ENCODE results near the gene BCAS3.
"Not testable (repeated sequence)": the region's sequence is repeated elsewhere in the genome, so short reads cannot be mapped to it uniquely, and the experiment has no call there.

Gene BCAS3

DNA sequence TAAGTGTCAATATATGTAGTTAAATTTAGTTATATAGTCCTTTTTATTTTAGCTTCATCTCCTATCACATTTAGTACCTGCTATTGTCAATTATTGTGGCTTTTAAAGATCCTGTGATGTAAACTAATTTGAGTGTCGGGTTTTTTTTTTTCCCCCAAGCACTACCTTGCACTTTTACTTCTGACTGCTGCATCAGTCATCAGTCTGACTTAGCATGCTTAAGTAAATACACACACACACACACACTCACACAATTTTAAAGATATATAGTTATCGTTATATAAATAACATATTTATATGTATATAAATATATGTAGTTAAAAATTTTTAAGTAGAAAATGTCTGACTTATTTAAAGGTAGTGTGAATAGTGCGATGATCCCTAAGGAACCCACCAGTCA is 127.2 kb downstream of the BCAS3 start:
- no peak for DNase-seq

DNA sequence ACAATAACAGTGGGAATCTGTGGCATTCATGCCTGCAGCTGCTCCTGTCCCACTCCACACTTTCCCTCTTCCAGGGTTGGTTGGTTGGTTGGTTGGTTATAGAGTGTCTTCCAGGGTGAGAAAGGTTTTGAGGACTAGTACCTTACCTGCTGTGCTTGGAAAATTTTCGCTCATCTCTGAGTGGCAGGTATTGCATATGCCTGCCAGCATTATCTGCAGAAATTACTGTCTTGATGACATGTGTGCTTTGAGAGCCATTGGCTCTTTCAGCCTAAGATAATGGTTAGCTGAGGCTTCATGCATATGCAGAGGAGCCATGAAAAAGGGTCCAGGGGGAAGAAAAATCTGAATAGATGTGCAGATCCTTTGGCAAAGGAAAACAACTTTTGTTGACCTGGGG is 131.8 kb downstream of the BCAS3 start:
- no peak for DNase-seq

DNA sequence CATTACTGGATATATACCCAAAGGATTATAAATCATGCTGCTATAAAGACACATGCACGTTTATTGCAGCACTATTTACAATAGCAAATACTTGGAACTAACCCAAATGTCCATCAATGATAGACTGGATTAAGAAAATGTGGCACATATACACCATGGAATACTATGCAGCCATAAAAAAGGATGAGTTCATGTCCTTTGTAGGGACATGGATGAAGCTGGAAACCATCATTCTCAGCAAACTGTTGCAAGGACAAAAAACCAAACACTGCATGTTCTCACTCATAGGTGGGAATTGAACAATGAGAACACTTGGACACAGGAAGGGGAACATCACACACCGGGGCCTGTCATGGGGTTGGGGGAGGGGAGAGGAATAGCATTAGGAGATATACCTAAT is 137.3 kb downstream of the BCAS3 start:
- not testable (repeated sequence) for DNase-seq

DNA sequence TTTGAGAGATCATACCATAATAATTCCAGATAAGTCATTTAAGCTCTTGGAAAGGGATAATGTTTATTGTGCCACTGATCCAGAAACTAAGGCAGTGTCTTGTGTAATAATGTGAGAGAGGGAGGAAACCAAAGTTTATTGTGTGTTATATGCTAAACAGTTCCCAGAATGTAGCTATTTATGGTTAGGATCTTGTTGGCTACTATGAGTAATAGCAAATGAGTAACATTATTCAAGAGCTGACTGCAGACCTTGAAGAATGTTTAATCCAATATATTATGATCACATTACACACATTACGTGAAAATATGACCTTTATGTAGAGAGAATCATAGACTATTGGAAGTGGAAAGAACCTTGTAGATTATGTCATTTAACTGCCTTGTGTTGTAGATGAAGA is 139.5 kb downstream of the BCAS3 start:
- no peak for DNase-seq

DNA sequence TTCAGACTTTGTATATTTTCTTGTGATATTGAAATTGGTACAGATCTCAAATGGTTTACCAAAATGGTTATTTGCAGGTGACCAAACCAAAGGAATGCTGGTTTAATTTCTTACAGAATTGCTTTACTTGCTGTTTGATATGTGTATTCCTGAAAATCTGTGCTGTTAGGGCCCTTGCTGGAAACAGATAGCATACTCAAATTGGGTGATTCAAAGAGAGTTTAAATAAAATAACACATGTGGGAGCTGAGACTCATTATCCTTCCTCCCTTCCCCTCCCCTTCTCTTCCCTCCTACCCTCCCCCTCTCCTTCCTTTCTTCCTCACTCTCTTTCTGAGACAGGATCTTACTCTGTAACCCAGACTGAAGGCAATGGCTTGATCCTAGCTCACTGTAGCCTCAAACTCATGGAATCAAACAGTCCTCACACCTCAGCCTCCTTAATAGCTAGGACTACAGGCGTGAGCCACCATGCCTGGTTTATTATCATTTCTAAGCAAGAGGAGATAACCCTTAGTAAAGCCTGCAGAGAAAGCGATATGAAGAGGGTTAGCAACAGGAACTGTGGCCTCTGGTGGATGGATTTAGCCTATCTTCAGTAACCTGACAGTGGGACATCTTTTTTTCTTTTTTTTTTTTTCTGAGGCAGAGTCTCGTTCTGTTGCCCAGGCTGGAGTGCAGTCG is 141.9 kb downstream of the BCAS3 start:
- DNase-seq: no peak

DNA sequence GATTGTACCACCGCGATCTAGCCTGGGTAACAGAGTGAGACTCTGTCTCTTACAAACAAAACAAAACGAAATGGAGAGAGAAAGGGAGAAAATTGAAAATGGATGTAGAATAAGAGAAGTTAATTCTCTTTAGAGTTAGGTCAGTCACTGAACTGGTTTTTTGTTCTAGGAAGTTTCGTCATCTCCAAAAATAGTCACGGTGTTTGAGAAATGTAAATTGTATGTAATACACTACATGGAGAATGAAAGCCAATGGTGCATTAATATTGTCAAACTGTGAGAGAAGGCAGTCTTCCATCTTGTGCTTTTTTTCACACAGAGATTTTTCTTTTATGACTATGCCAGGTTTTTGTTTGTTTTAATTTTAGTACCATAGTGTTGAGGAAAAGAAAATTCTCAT is 145.9 kb downstream of the BCAS3 start:
- no peak for DNase-seq

DNA sequence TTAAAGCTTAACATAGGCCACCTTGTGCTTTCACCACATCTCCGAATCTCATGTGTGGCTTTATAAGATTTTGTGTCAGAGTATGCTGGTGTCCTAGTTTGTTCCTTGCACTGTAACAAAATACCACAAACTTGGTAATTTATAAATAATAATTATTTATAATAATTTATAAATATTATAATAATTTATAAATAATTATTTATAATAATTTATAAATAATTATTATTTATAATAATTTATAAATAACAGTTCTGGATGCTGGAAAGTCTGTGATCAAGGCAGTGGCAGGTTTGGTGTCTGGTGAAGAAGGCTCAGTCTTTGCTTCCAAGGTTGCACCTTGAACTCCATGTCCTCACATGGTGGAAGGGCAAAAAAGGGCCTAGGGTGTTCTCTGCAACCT is 147.7 kb downstream of the BCAS3 start:
- no peak for DNase-seq

DNA sequence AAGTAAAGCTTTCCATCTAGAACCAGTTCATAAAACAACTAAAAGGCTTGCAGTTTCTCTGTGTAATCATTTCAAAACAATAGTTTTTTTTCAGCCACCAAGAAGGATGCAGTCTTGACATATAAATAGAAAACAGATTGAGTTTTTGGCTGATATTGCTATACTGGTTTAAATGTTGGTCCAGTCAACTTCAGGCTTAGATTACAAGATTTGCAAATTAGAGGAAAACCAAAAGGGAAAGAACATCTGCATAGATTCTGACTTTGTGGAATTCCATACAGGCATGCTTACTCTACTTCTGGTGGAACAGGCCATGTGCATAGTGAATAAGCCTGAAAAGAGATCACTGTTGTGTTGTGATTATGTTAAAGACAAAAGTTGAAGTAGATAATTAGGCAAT is 150.3 kb downstream of the BCAS3 start:
- DNase-seq: no peak

DNA sequence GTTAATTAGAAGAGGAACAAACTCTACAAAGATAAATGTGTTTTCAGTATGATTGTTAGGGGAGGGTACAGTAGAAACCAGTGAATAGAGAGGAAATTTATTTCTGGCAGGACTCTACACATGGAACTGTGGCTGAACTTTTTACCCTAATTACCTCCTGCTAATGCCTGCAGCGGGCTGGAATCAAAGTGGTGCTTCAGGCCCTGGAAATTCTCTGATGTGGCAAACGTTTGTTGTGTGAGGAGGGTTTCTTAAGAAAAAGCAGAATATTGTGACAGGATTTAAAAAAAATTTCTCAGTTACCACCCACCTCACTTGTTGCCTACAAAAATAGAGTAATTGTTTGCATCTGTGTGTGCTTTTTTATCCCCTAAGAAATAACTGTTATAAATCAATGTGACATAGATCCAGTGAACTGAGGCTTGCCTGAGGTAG is 154.5 kb downstream of the BCAS3 start:
- no peak for DNase-seq

DNA sequence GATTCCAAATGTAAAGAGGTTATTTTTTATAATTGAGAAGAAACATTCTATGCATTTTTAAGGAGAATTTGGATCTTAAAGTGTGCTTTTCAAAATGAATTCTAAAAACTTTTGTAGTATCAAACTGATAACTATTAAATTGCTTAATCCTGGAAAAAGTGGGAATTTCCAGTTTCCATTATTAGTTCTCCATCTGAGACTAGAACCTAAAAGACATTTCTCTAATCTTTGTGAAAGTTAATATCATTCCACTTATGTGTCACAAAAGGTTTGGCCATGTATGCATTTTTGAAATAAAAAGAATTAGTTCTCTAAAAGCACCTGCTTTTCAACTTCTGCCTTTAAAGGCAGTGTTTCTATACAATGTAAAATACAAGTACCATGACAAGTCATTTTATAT is 155.0 kb downstream of the BCAS3 start:
- no peak for DNase-seq

DNA sequence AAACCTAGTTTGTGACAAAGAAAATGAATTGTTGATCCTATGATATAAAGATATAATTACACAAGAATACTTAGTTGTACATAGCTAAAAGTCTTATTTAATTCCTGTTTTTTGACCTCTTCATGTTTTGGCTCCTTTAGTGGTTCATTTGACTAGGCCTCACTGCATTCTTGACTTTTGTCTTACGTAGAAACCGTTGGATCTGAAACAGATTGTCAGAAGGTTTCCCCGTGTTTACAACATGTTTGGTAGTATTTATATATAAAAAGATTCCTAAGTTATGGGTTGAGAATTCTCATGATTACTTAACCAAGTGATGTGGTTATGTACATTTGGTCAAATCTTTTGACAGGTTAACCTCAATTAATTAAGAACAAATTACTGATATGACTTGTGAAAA is 162.8 kb downstream of the BCAS3 start:
- DNase-seq: no peak

DNA sequence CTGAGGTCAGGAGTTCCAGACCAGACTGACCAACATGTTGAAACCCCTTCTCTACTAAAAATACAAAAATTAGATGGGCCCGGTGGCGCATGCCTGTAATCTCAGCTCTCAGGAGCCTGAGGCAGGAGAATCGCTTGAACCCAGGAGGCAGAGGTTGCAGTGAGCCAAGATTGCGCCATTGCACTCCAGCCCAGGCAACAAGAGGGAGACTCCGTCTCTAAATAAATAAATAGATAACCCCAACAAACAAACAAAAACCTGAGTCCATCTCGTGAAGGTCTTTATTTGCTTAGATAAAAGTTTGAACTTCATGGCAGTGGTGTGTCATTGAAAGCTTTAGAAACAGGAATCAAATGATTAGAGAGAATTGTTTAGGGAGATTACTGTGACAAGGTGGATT is 167.4 kb downstream of the BCAS3 start:
- no peak for DNase-seq

DNA sequence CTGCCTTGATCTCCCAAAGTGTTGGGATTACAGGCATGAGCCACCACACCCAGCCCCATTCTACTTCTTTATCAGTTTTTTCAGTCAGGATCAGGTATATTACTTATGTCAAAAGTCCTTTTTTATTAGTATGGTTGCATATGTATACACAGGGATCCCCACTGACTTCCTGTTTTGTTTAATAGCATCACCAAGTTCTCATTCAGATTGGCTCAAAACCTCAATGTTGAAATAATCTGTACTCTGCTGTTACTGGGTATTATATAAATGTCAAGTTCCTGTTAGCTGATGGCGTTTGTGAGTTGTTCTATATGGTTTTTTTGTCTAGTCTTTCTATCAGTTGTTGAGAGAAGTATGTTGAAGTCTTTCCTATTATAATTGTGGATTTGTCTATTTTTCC is 168.5 kb downstream of the BCAS3 start:
- no peak for DNase-seq

DNA sequence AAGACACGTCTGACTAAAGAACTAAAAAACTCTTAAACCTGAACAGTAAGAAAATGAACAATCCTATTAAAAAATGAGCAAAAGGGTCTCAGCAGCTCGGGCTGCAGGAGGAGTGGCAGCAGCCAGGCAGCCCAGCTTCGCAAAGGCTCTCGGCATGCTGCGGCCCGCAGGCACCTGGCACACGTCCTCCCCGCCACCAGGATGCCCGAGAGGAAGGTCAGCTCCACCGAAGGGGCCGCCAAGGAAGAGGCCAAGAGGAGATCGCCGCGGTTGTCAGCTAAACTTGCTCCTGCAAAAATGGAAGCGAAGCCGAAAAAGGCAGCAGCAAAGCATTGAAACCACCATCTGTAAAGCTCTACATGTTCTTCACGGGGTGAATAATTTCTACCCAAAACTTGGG is 173.5 kb downstream of the BCAS3 start:
- no peak for DNase-seq

DNA sequence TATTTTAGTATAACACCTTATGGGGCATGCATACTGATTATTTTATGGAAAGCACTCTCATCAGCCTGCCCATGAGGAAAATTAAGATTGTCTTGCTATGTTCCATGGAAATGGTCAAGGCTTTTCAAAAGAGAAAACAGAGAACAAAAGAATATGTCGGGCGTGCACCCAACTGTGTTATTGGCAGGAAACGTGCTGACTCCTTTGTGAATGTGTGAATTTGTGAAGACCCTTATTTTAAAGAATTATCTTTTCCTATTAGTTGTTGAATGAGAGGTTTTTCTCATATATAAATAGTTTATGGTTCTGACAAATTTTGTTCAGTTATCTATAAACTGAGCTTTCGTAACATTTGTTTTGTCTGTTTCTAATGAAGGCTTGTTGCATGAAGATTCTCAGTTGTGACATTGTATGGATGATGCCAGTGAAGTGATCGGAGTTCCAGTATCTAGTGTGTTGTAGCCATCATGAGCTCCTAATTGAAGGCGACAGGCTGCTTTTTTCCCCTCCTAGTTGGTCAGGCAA is 180.0 kb downstream of the BCAS3 start:
- no peak for DNase-seq

DNA sequence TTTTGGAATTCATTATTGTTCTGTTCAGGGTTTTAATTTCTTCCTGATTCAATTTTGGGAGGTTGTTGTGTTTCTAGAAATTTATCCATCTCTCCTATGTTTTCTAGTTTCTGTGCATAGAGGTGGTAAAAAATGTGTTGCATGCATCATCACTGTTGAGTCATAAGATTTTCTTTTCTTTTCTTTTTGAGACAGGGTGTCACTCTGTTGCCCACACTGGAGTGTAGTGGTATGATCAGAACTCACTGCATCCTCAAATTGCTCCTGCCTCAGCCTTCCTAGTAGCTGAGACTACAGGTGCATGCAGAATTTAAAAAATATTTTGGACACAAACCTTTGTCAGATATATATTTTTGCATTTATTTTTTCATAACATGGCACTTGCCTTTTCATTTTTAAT is 184.8 kb downstream of the BCAS3 start:
- DNase-seq: no peak

DNA sequence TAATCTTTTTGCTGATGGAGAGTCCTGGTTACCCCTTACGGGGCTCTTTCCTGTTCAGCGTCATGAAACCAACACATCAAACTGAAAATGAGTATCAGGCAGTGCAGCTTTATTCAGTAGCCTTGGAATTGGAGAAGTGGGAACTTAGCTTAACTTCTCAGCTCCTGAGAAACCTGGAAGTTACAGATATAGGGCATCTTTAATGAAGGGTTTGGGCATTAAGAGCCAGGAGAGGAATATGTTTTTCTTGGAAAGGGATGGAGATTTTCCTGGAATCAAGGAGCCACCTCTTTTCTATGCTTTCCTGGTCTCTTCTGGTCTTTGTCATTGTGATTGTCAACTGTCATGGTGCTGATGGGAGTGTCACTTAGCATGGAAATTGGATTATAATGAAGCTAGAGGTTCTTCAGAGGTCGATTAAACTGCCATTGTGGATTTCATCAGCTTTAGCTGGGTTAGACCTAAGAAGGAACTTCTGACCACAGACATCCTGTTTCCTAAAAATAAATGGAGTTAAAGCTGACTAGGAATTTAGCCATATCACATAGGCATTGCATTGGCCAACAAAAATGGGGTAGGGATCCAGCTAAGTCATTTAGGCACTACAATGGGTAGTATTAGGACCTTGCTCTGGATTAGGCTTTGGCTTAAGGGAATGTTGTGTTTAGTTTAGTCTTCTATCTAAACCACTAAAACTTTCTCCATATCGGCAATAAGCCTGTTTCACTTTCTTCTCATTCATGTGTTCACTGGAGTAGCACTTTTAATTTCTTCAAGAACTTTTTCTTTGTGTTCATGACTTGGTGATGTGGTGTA is 186.4 kb downstream of the BCAS3 start:
- DNase-seq: no peak

DNA sequence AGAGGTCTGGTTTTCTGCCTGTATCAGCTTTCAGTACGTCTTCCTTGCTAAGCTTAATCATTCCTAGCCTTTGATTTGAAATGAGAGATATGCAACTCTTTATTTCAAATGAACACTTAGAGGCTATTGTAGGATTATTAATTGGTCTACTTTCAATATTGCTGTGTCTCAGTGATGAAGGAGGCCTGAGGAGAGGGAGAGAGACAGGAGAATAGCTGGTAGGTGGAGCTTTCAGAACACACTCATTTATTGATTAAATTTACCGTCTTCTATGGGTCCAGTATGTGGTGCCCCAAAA is 187.0 kb downstream of the BCAS3 start:
- no peak for DNase-seq

DNA sequence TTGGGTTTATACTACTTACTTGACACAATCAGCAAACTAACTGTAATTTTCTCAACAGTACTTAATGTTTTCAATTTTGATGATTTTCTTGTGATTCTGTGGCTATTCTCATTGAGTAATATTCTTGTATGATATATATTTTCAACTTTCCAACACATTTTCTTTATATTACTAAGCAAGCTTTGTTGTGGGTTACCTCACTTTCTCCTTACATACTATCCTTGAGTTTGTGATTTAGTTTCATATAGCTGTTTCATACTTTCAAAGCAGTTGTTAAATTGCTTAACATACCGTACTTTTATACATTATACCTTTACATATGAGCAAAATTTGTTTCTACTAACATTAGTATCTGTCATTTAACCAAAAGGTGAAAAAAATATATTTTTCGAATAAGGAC is 197.1 kb downstream of the BCAS3 start:
- no peak for DNase-seq

DNA sequence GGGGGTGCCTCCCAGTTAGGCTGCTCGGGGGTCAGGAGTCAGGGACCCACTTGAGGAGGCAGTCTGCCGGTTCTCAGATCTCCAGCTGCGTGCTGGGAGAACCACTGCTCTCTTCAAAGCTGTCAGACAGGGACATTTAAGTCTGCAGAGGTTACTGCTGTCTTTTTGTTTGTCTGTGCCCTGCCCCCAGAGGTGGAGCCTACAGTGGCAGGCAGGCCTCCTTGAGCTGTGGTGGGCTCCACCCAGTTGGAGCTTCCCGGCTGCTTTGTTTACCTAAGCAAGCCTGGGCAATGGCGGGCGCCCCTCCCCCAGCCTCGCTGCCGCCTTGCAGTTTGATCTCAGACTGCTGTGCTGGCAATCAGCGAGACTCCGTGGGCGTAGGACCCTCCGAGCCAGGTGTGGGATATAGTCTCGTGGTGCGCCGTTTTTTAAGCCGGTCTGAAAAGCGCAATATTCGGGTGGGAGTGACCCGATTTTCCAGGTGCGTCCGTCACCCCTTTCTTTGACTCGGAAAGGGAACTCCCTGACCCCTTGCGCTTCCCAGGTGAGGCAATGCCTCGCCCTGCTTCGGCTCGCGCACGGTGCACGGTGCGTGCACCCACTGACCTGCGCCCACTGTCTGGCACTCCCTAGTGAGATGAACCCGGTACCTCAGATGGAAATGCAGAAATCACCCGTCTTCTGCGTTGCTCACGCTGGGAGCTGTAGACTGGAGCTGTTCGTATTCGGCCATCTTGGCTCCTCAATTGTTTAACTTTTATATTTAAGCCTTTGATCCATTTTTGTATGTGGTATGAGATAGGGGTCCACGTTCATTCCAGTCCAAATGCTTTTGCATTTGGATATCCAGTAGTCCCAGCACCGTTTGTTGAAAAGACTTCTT is 209.3 kb downstream of the BCAS3 start:
- DNase-seq: peak; percentile 20

DNA sequence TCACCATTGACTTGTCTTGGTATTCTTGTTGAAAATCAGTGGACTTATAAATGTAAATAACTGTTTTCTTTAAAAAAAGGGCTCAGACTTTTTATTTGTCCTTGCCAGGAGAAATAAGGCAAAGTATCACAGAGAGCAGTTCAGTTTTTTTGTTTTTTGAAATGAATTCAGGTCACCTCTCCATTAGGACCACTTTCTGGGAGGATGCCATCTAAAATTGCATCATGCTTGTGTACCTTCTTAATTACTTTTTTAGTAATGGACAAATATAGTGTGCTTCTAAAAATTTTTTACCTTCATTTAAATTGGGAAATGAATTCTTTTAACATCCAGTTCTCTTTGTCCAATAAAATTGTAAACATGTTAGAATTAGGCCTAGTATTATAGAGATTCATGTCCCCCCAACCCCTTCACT is 210.0 kb downstream of the BCAS3 start:
- no peak for DNase-seq

DNA sequence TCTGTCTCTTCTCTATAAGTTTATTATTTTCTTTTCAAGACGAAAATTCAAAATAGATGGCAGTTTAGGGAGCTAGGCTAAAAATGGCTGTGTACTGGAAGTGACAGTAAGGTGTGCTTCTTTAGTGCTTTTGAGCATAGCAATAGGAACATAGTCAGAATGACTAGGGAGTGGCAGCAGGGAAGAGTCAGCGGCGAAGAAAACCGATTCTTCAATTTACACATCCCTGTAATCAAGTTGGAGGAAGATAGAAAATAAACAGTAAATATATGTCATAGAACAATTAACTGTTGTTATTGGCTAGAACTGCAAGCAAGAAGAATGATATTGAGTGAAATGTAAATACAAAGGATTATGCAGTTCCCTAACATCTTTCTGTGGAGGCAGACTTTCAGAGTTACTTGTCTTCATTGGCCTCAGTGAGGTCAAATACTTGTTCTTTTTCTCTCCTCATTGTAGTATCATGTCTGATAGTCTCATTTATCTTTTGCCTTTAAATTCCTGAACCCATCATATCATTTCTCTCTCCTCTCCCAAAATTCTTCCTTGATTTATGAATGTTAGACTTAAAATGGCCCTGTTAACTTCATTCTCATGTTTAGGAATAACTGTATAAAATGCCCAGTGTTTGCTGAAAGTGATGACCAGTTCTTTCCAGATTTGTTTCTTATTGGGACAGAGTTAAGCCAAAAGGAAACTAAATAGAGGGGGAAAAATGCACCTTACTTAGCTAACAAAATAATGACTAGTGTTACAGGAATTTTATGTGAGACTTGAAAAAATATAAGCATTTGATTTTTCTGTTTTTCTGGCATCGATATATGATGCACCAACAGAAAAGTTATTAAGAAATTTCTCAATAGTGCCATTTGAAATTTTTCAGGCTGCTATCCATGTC is 211.4 kb downstream of the BCAS3 start:
- no peak for DNase-seq

DNA sequence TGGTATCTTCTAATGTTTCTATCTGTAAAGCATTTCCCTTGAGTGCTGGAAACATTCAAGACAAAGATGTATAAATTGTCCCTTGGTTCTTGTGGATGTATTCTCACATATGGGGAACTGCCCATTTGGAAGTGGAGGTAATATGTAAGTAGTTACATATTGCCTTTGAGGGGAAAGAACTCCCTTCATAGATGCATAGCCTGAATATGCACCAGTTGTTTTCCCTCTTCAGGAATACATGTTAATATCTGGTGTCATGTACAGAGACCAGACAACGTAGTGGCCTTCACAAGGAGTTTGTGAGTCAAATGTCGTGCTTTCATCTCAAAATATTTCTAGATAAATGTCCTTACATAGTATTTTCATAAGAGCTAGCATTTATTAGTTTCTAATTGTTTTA is 213.5 kb downstream of the BCAS3 start:
- no peak for DNase-seq

All from NCI-H345 (cell line).